CD4-positive, alpha-beta T cell (primary cell): ENCODE data around the gene CHRM3. TPM values are rescaled to one million over a fixed set of nuclear protein-coding genes. Genes with fewer than 3 reads are reported as not detected.

Experiments
- ATAC-seq: fragments of 200-7000 bp; cut with Tn5 transposase; one replicate; pipeline ENCODE4 v1.10.0; 2022; ENCODE audit warnings: mild to moderate bottlenecking; ENCODE audit not compliant: poor library complexity
- CTCF ChIA-PET: fragments of 350-600 bp; sonication (Branson Sonifier 250); formaldehyde crosslinking; loops from one replicate; lab custom pipeline; 2021; ENCODE audit warnings: antibody characterized with exemption, inconsistent platforms; lab: Charles Lee
- POLR2A ChIA-PET: fragments of 350-600 bp; sonication (Branson Sonifier 250); formaldehyde crosslinking; loops from one replicate; lab custom pipeline; 2021; ENCODE audit warnings: antibody characterized with exemption, inconsistent platforms; lab: Charles Lee
- DNase-seq, 14 experiments: peaks; one replicate each; pipeline ENCODE4 v3.0.0-alpha.2; 2013 to 2020; ENCODE audit warnings: mixed read lengths in 2 of 14
- H3K27ac ChIP-seq, 2 donors: one replicate each; pipeline versions ENCODE4 v1.5.1 to v1.7.0; 2013; ENCODE audit warnings: low read length in 2 of 2, low read depth in 1 of 2, mild to moderate bottlenecking in 1 of 2
- H3K27me3 ChIP-seq, 2 experiments: 1 replicate in 1 of 2; 2 replicates in 1 of 2; pipeline versions ENCODE4 v1.6.1 to v1.7.0; 2013; ENCODE audit warnings: low read length in 2 of 2, control low read depth in 1 of 2, mild to moderate bottlenecking in 1 of 2, moderate library complexity in 1 of 2; ENCODE audit not compliant: insufficient read depth in 2 of 2, control insufficient read depth in 1 of 2
- H3K36me3 ChIP-seq: one replicate; pipeline ENCODE4 v1.6.1; 2013; ENCODE audit warnings: low read length, control low read depth; ENCODE audit not compliant: insufficient read depth
- H3K4me1 ChIP-seq: one replicate; pipeline ENCODE4 v1.6.1; 2013; ENCODE audit warnings: low read length, control low read depth; ENCODE audit not compliant: insufficient read depth
- H3K4me3 ChIP-seq: one replicate; pipeline ENCODE4 v1.5.1; 2013; ENCODE audit warnings: mild to moderate bottlenecking, low read length, moderate library complexity
- H3K9me3 ChIP-seq, 2 experiments: 1 replicate in 1 of 2; 2 replicates in 1 of 2; pipeline versions ENCODE4 v1.6.1 to v1.7.0; 2013; ENCODE audit warnings: low read length in 2 of 2, mild to moderate bottlenecking in 2 of 2, control low read depth in 1 of 2, moderate library complexity in 1 of 2; ENCODE audit not compliant: control insufficient read depth in 1 of 2, insufficient read depth in 1 of 2
- H3K27ac Mint-ChIP-seq: one replicate; pipeline ENCODE4 v1.8.0; 2020; ENCODE audit warnings: mixed read lengths
- H3K27me3 Mint-ChIP-seq: one replicate; pipeline ENCODE4 v1.8.0; 2021; ENCODE audit warnings: mixed read lengths
- H3K36me3 Mint-ChIP-seq: one replicate; pipeline ENCODE4 v1.8.0; 2021; ENCODE audit warnings: low read depth, mixed read lengths
- H3K4me1 Mint-ChIP-seq: one replicate; pipeline ENCODE4 v1.8.0; 2021; ENCODE audit warnings: low read depth, mixed read lengths
- H3K4me3 Mint-ChIP-seq: one replicate; pipeline ENCODE4 v1.8.0; 2020; ENCODE audit warnings: mild to moderate bottlenecking, mixed read lengths
- H3K9me3 Mint-ChIP-seq: one replicate; pipeline ENCODE4 v1.8.0; 2020; ENCODE audit warnings: mixed read lengths
- intact Hi-C, 2 experiments: fragments of 100-400 bp; cut with DNase I in 1 of 2; cut with micrococcal nuclease in 1 of 2; formaldehyde crosslinking; loops; one replicate each; pipeline versions ENCODE4 v1.15.1 to v1.9.0; 2023 to 2025; cut with DNase I, micrococcal nuclease
- total RNA-seq, 174 experiments: library from RNA in 2 of 174; stranded (reverse) in 2 of 174; gene quantifications; one replicate each; pipeline ENCODE4 v1.2.3 and lab custom pipeline; 2021 to 2026
- TF ChIP-seq, protein P1 (sequence below): fragments of 200-600 bp; IDR thresholded peaks from one replicate; pipeline ENCODE4 v1.8.0; 2022; ENCODE audit warnings: antibody characterized with exemption, mild to moderate bottlenecking

The CHRM3 gene
- total RNA-seq, 2 experiments from 2014 or later: 0.08 TPM; not detected in 1

DNA sequence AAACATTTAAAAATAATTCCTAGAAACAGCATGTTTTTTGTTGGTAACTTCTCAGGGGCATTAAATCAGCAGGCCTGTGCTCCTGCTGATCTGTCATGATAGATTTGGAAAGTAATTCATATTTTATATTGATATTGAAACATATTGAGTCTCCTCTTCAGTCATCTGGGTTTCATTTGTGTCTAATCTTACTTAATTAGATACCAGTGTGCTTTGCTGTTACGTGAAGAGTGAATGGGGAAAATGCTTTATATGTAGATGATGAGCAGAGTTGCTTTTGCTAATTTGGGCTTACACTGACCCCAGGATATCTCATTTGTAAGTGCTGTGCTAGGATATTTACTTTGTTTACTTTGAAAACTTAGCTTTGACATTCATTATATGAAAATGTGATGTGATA, 45.9 kb downstream of the CHRM3 start:
- H3K4me1 ChIP-seq: no peaks in the 10 kb centered on the region
- no peak overlapping the region for H3K27ac Mint-ChIP-seq
- CTCF ChIA-PET: no interaction called here

DNA sequence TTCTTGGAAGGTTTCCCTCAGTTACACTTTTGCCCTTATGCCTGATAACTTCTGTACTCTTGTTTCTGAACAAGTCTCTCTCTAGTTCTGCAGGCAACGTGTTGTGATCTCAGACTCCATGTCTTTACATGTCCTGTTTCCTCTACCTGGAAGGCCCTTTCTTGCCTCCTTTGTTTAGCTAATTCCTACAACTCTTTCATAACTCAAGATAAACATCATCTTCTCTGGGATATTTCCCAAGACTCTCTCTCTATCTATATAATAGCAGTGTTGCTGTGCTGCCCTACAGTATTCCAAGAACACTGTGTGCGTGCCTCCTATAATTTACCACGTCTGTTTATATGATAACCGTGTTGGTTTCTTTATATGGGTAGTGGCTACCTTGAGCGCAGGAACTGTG, 47.8 kb downstream of the CHRM3 start:
- H3K27me3 Mint-ChIP-seq: no peaks in the 10 kb centered on the region
- no peaks in the 10 kb centered on the region for H3K36me3 Mint-ChIP-seq
- H3K9me3 Mint-ChIP-seq: no peaks in the 10 kb centered on the region
- intact Hi-C loops: no loop called here
- POLR2A ChIA-PET: no interaction called here
- no peak for DNase-seq
- TF ChIP-seq, protein P1, sequence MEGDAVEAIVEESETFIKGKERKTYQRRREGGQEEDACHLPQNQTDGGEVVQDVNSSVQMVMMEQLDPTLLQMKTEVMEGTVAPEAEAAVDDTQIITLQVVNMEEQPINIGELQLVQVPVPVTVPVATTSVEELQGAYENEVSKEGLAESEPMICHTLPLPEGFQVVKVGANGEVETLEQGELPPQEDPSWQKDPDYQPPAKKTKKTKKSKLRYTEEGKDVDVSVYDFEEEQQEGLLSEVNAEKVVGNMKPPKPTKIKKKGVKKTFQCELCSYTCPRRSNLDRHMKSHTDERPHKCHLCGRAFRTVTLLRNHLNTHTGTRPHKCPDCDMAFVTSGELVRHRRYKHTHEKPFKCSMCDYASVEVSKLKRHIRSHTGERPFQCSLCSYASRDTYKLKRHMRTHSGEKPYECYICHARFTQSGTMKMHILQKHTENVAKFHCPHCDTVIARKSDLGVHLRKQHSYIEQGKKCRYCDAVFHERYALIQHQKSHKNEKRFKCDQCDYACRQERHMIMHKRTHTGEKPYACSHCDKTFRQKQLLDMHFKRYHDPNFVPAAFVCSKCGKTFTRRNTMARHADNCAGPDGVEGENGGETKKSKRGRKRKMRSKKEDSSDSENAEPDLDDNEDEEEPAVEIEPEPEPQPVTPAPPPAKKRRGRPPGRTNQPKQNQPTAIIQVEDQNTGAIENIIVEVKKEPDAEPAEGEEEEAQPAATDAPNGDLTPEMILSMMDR: no peak
- no peak overlapping the region for H3K4me3 Mint-ChIP-seq
- no peak overlapping the region for H3K27ac Mint-ChIP-seq
- Histone ChIP-seq H3K4me3 (no peak overlapping the region), H3K27ac (no peak overlapping the region), H3K9me3 (no peaks in the 10 kb centered on the region), H3K4me1 (no peaks in the 10 kb centered on the region), H3K36me3 (no peaks in the 10 kb centered on the region), H3K27me3 (no peaks in the 10 kb centered on the region)
- ATAC-seq: no peak
- no peaks in the 10 kb centered on the region for H3K4me1 Mint-ChIP-seq
- CTCF ChIA-PET: no interaction called here

More for the DNA sequence above, 45.9 kb downstream of the CHRM3 start:
- Mint-ChIP-seq H3K4me1 (no peaks in the 10 kb centered on the region), H3K4me3 (no peak overlapping the region), H3K9me3 (no peaks in the 10 kb centered on the region), H3K27me3 (no peaks in the 10 kb centered on the region), H3K36me3 (no peaks in the 10 kb centered on the region)
- Histone ChIP-seq H3K27ac (no peak overlapping the region), H3K27me3 (no peaks in the 10 kb centered on the region), H3K9me3 (no peaks in the 10 kb centered on the region), H3K4me3 (no peak overlapping the region), H3K36me3 (no peaks in the 10 kb centered on the region)
- POLR2A ChIA-PET: no interaction called here
- intact Hi-C loops: no loop called here
- no peak for DNase-seq
- ATAC-seq: no peak
- TF ChIP-seq, protein P1: no peak
